ENCODE measurements around the gene SLIT3. TPM values are rescaled to one million over a fixed set of nuclear protein-coding genes. Genes with fewer than 3 reads are reported as not detected.

SLIT3 gene
- total and polyA plus RNA-seq, 2 experiments from 2014 or later: 58.4 to 96.7 TPM

DNA sequence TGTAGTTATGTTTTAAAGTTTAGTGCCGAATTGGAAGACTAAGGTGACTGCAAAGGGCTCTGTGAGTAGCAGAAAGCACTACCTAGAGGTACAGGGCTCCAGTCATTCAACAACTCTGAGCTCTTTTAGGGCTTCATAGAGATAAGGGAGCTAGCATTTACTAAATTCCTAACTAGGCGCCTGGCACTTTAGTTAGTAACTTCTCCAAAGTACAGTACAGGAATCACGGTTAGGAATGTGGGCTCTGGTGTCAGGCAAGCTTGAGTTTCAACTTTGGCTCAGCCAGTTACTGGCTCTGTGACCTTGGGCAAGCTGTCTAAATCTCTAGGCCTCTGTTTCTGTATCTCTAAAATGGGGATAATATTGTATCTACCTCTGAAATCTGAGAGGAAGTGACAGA, 115.3 kb downstream of the SLIT3 start:
- H3K4me2 ChIP-seq: no peak overlapping the region
- no peaks in the 10 kb centered on the region for H3K9me2 ChIP-seq (replicated peaks; ENCODE audit: insufficient read depth)
- TF ChIP-seq, protein P1, sequence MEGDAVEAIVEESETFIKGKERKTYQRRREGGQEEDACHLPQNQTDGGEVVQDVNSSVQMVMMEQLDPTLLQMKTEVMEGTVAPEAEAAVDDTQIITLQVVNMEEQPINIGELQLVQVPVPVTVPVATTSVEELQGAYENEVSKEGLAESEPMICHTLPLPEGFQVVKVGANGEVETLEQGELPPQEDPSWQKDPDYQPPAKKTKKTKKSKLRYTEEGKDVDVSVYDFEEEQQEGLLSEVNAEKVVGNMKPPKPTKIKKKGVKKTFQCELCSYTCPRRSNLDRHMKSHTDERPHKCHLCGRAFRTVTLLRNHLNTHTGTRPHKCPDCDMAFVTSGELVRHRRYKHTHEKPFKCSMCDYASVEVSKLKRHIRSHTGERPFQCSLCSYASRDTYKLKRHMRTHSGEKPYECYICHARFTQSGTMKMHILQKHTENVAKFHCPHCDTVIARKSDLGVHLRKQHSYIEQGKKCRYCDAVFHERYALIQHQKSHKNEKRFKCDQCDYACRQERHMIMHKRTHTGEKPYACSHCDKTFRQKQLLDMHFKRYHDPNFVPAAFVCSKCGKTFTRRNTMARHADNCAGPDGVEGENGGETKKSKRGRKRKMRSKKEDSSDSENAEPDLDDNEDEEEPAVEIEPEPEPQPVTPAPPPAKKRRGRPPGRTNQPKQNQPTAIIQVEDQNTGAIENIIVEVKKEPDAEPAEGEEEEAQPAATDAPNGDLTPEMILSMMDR (IDR thresholded peaks at IDR 0.05; ENCODE audit: poor library complexity): no peak
- TF ChIP-seq EZH2phosphoT487 (IDR thresholded peaks at IDR 0.05; ENCODE audit: low read depth, severe bottlenecking, unreplicated experiment) (no peak), EZH2 (IDR thresholded peaks at IDR 0.05; ENCODE audit: borderline replicate concordance) (no peak)
- H3K9me3 ChIP-seq (ENCODE audit: low read depth): no peaks in the 10 kb centered on the region
- peaks cover 7% of the 10 kb centered on the region for H3K79me2 ChIP-seq
- H4K20me1 ChIP-seq (ENCODE audit: insufficient read depth, poor library complexity, severe bottlenecking): peaks cover 2% of the 10 kb centered on the region
- no peak overlapping the region for H2AFZ ChIP-seq
- no peaks in the 10 kb centered on the region for H3K27me3 ChIP-seq
- peaks cover 10% of the 10 kb centered on the region for H3K4me1 ChIP-seq (ENCODE audit: insufficient read depth)
- no peak for DNase-seq (ENCODE audit: low spot score)
- no peak overlapping the region for H3K4me3 ChIP-seq
- no peaks in the 10 kb centered on the region for H3K36me3 ChIP-seq (replicated peaks; ENCODE audit: insufficient read depth, low read depth)
- H3K27ac ChIP-seq: no peak overlapping the region
- 57% methylated on average over 3 of the region's 3 CpGs for WGBS (ENCODE audit: low lambda C conversion rate, missing lambda C conversion rate)

DNA sequence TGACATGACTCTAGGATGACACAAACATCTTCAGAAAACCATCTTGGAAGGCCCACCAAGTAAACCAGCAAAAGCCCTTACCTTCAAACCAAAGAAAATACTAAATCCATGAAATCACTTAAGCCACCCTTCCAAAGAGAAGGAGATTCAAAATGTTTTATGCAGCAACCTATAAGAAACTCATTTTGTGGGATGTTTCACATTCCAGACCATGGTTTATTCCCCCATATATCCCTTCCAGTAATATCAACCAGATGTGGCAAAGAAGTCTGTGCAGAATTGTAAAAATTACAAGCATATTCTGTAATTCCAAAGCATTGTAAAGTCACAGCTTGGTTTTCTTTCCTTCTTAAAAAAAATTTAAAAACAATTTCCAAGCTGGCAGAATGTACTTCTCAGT, 117.4 kb downstream of the SLIT3 start:
- Histone ChIP-seq H3K4me1 (ENCODE audit: insufficient read depth) (peaks cover 10% of the 10 kb centered on the region), H4K20me1 (ENCODE audit: insufficient read depth, poor library complexity, severe bottlenecking) (peaks cover 2% of the 10 kb centered on the region)

DNA sequence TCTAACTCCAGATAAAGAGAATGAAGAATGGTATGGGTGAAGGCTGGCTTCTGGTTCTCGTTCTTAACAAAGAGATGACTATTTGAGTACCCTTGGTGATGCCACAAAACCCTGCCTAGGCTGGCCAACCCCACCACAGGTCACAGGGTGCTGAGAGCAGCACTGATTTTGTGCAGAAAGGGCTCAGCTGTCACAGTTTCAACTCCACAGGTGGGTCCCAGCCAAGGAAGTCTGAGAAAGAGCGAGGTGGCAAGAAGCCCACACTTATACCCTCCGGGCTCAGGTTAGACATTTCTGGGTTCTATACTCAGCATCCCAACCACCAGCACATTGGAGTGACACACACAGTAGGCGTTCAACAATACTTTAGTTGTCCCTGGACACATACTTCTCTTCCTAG, 118.1 kb downstream of the SLIT3 start:
- Histone ChIP-seq H2AFZ (no peak overlapping the region), H3K4me2 (no peak overlapping the region), H3K27me3 (no peaks in the 10 kb centered on the region), H3K9me2 (replicated peaks; ENCODE audit: insufficient read depth) (no peaks in the 10 kb centered on the region), H3K27ac (no peak overlapping the region), H3K9me3 (ENCODE audit: low read depth) (no peaks in the 10 kb centered on the region), H3K36me3 (replicated peaks; ENCODE audit: insufficient read depth, low read depth) (no peaks in the 10 kb centered on the region), H3K79me2 (peaks cover 17% of the 10 kb centered on the region), H3K4me3 (no peak overlapping the region), H4K20me1 (ENCODE audit: insufficient read depth, poor library complexity, severe bottlenecking) (peaks cover 2% of the 10 kb centered on the region), H3K4me1 (ENCODE audit: insufficient read depth) (peaks cover 10% of the 10 kb centered on the region)
- TF ChIP-seq EZH2phosphoT487 (IDR thresholded peaks at IDR 0.05; ENCODE audit: low read depth, severe bottlenecking, unreplicated experiment) (no peak), EZH2 (IDR thresholded peaks at IDR 0.05; ENCODE audit: borderline replicate concordance) (no peak)
- TF ChIP-seq, protein P1 (IDR thresholded peaks at IDR 0.05; ENCODE audit: poor library complexity): no peak
- DNase-seq (ENCODE audit: low spot score): no peak
- WGBS (ENCODE audit: low lambda C conversion rate, missing lambda C conversion rate): 95% methylated on average over 4 of the region's 4 CpGs

More for the DNA sequence above, 117.4 kb downstream of the SLIT3 start:
- H3K27me3 ChIP-seq: no peaks in the 10 kb centered on the region
- no peaks in the 10 kb centered on the region for H3K9me2 ChIP-seq (replicated peaks; ENCODE audit: insufficient read depth)
- no peak overlapping the region for H3K4me3 ChIP-seq
- H3K79me2 ChIP-seq: peaks cover 14% of the 10 kb centered on the region
- no peaks in the 10 kb centered on the region for H3K9me3 ChIP-seq (ENCODE audit: low read depth)
- no peaks in the 10 kb centered on the region for H3K36me3 ChIP-seq (replicated peaks; ENCODE audit: insufficient read depth, low read depth)
- H3K4me2 ChIP-seq: peak overlapping the region; percentile 5
- no peak for DNase-seq (ENCODE audit: low spot score)
- H3K27ac ChIP-seq: peak overlapping the region; percentile 7
- TF ChIP-seq, protein P1 (IDR thresholded peaks at IDR 0.05; ENCODE audit: poor library complexity): no peak
- TF ChIP-seq EZH2phosphoT487 (IDR thresholded peaks at IDR 0.05; ENCODE audit: low read depth, severe bottlenecking, unreplicated experiment) (no peak), EZH2 (IDR thresholded peaks at IDR 0.05; ENCODE audit: borderline replicate concordance) (no peak)
- H2AFZ ChIP-seq: no peak overlapping the region

DNA sequence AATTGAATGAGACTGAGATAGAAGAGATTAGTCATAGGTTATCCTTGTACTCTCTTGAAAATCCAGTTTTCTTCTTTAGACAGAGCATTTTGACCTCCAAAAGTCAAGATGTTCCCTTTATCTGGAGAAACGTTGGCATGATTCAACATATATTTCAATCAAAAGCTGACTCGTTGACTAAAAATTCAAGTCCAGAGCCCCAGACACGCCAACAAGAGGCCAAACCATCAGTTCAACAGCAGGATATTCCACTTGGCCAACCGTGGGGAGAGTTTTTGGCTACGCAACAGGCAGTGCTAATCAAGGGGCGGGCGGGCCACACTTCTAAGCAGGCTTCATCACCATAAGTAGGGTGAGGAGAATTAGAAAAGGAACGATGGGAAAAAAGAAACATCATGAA, 119.1 kb downstream of the SLIT3 start:
- peaks cover 23% of the 10 kb centered on the region for H3K79me2 ChIP-seq
- no peaks in the 10 kb centered on the region for H3K9me3 ChIP-seq (ENCODE audit: low read depth)
- WGBS (ENCODE audit: low lambda C conversion rate, missing lambda C conversion rate): 74% methylated on average over 8 of the region's 8 CpGs
- no peaks in the 10 kb centered on the region for H3K36me3 ChIP-seq (replicated peaks; ENCODE audit: insufficient read depth, low read depth)
- TF ChIP-seq, protein P1 (IDR thresholded peaks at IDR 0.05; ENCODE audit: poor library complexity): no peak
- no peak for TF ChIP-seq EZH2 (IDR thresholded peaks at IDR 0.05; ENCODE audit: borderline replicate concordance)
- no peak for TF ChIP-seq EZH2phosphoT487 (IDR thresholded peaks at IDR 0.05; ENCODE audit: low read depth, severe bottlenecking, unreplicated experiment)
- no peak overlapping the region for H3K4me2 ChIP-seq
- no peaks in the 10 kb centered on the region for H3K27me3 ChIP-seq
- H4K20me1 ChIP-seq (ENCODE audit: insufficient read depth, poor library complexity, severe bottlenecking): peaks cover 2% of the 10 kb centered on the region
- DNase-seq (ENCODE audit: low spot score): no peak
- H3K9me2 ChIP-seq (replicated peaks; ENCODE audit: insufficient read depth): no peaks in the 10 kb centered on the region
- no peak overlapping the region for H3K4me3 ChIP-seq
- peaks cover 10% of the 10 kb centered on the region for H3K4me1 ChIP-seq (ENCODE audit: insufficient read depth)
- H3K27ac ChIP-seq: no peak overlapping the region
- H2AFZ ChIP-seq: no peak overlapping the region
